HG03175 (cell line): Measurements from ENCODE around the gene NPLOC4.

Source experiments
- ATAC-seq: cut with Tn5 transposase; IDR thresholded peaks from one replicate; pipeline ENCODE4 v1.9.1; 2021; ENCODE audit warnings: mild to moderate bottlenecking, moderate library complexity; ENCODE audit not compliant: unreplicated experiment

NPLOC4 gene

DNA sequence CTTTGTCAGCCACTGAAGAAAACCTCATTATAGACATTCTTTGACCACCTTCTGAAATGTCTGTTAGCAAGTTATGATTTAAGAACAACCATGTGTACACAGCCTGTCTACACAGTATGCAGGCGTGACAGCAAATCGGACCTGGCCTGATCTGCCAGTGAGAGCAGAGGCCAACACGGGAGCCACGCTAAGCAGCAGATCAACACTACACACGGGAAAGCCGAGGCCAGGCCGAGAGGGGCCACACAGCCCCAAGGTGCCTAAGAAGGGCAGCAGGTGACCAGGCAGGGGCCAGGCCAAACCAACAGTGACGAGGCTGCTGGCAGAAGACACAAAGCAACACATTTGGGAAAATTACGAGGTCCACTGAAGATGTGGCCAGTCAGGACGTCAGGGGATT lies 68.5 kb downstream of the NPLOC4 start:
- ATAC-seq = no peak

DNA sequence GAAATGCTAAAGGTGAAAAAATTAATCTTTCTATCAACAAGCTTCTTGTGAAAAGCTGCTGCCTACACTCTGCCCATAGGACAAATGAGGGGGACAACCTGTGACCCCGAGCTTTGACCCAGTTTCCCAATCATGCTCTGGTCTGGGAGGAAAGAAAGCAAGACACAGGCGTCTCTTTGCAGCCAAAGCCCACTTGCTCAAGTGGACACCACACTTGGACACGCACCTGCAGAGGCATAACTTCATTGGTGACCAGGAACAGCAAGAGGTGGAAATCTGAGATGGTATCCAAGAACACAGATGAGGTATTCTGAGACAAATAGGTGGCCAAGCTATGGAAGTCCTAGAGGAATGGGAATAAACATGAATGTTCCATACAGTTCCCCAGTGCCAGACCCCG lies 69.7 kb downstream of the NPLOC4 start:
- ATAC-seq = no peak

DNA sequence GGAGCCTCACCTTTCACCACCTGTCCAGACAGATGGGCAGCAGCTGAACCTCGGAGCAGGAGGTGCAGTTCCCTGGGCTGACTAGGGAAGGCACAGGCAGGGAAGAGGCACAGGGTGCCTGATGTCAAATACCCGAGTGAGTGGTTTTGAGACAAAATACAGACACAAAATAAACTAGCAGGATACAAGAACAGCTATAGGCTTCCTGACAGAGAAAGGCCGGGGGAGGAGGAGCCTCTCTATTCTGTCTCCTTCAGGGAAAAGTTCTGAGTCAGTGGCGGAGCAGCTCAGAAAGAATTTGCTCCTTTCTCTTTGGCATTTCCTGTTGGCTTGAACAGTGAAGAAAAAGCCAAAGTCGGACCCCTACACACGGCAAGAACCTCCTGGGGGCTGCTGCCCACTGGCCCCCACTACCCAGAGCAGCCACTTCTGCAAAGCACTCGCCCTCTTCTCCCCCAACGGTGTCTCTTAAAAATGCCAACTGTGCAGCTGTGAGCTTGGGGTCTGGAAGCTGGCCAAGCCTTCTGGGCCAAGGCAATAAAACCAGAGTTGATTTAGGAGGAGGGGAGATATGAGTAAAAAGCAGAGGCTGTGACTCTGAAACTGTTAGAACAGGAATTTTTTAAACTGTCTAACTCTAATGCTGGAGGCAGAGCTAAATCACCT lies 70.3 kb downstream of the NPLOC4 start:
- ATAC-seq = no peak

DNA sequence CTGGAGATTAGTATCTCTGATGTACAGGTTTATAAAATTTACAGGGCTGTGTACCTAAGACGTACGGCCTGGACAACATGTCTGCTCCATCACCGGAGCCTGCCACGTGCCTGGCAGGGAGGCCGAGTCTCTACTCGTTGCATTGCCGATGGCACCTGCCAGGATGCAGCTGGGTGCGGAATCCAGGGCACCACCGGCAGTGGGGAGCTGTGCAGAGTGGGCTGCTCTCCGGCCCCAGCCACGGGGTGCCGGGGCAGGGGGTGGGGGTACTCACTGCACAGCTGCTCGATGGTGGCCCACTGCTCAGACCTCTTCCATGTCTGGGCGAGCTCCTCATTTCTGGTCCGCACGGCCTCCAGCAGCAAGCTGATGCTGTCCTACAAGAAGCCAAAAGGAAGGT lies 71.7 kb downstream of the NPLOC4 start:
- no peak for ATAC-seq

DNA sequence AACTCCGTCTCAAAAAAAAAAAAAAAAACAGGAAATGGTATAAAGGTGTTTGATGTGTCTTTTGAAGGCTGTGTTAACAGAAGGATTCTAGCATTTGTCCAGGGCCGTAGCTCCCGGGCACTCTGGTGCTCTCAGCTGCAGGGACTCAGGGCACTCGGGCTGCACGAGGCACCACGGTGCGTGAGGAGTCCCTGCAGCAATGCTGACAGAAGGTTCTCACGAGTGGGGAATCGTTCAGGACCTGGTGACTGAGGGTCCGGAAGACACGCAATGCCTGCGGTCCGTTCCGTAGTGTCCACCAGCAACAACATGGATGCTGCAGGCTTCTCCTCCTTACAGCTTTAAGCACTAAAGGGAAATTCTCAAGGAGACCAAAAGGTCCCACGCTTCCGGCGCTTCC lies 72.1 kb downstream of the NPLOC4 start:
- no peak for ATAC-seq

DNA sequence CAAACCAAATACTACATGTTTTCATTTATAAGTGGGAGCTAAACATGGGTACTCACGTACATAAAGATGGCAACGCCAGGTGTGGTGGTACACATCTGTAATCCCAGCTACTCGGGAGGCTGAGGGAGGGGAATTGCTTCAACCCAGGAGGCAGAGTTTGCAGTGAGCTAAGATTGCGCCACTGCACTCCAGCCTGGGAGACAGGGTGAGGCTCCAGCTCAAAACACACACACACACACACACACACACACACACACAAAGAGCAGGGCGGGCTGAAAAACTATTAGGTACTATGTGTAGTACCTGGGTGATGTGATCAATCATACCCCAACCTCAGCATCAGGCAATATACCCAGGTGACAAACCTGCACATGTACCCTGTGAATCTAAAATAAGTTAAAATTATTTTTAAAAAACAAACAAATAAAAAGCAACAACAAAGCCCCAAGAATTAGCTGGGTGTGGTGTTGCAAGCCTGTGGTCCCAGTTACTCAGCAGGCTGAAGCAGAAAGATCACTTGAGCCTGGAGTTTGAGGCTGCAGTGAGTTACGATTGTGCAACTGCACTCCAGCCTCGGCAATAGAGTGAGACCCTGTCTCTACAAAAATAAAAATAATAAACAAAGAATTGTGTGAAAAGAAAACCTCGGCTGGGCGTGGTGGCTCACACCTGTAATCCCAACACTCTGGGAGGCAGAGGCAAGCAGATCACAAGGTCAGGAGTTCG lies 72.9 kb downstream of the NPLOC4 start:
- ATAC-seq = no peak

DNA sequence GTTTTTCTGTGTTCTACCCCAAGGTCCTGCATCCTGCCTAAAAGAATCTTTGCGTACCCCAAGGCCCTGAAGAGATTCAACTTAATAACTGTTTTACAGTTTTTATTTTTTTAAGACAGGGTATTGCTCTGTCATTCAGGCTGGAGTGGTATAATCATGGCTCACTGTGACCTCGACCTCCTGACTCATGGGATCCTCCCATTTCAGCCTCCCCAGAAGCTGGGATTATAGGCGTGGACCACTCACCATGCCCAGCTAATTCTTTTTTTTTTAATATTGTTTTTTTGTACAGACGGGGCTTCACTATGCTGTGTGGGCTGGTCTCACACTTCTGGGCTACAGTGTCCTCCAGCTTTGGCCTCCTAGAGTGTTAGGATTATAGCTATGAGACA lies 75.4 kb downstream of the NPLOC4 start:
- ATAC-seq = no peak

DNA sequence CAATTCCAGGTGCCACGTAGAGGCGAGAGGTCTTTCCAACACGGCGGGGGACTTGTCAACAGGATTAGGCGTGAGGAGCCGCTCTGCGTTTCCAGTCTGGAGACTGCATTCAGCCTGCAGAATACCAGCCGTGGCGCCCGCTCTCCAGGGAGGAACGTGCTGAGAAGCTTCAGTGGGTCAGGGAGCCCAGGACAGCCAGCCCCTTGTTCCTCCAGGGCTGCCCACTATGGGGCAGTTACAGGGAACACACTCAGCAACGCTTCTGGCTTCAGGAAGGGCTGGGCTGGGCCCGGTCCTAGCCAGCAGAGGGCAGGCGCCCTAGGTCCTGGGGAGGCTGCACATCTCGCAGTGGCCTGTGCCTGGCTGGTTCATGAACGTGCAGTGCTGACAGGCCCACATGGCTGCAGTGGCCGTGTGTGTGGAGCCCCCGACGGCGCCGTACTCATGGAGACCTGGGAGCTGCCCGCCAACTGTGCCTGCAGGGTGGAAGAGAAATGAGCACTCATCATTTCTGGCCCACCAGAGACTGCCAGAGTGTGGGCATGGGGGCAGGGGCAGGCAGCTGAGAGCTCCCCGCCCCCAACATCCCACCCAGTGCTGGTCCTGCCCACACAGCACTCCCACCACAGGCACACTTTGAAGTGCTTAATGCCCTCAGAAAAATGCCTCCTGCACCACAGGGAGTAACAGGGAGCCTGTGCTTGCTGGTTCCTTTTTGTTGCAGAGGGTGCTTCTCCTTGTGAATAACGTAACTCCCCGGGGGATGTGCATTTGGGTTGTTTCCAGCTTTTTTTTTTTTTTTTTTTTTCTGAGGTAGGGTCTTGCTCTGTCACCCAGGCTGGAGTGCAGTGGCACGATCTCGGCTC lies 77.7 kb downstream of the NPLOC4 start:
- no peak for ATAC-seq

DNA sequence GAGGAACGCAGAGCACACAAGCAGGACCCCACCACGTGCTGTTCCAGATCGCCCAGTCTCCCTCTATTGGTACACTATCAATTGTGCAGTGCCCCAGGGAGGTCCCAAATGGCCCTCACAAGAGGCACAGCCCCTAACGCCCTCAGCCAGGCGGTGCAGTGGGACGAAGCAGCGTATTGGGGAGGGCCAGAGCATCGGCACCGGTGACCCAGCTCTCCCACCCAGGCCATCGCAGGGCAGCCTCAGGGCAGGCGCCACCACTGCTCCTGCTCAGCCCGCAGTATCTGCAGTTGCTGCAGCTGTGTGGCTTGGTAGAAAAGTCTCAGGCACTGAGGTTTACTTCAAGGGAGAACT lies 78.8 kb downstream of the NPLOC4 start:
- ATAC-seq = no peak

DNA sequence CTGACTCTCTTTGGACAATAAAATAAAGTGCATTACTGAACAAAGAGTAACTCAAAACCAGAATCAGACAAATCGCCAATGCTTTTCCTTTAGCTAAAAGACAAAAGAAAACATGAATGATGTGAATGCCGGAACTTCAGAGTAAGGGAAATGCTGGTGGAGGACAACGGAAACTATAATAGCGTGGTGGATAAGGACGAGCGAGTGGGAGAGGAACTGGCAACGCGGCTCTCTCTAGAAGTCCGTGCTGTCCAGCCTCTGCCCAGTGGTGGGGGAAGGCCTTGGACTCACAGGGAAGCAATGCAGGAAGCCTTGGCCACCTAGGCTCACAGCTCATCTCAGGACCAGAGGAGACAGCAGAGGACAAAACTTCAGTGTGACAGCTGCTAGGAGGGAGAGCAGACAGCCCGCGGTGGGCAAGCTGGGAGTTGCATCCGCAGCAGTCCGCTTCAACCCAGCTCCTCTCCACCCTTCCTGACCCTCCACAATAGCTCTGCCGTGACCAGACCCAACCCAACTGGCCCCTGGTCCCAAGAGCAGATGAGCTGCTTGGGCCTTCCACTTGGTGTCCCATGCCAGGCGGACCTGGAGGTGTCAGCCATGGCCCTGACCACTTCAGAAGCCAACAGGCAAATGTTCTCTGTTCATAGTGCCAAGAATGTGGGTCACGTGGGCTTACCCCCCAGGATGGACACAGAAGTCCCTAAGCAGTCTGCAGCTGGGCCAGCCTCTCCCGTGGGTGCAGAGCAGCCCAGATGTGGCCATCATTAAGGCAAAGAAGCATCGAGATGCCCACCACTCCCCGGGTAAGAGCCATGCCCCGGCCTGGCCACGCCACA lies 79.4 kb downstream of the NPLOC4 start:
- no peak for ATAC-seq

DNA sequence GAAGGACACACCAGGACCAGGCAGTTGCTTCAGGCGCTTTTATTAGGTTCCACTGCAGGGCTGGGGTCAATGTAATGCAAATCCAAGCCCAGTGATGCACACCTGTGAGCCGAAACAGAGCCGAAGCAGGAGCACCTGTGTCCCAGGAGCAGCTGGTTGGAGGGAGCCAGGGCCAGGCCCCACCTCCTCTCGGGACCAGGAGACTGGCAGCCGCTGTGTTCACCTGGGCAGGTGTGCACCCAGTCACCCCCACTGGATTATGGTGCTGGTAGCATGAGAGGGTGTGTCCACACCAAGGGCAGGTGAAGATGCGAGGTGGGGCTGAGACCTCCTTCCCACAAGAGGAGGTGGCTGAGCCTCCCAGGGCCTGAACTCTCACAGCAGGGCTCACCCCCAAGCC lies 80.0 kb downstream of the NPLOC4 start:
- ATAC-seq = no peak

DNA sequence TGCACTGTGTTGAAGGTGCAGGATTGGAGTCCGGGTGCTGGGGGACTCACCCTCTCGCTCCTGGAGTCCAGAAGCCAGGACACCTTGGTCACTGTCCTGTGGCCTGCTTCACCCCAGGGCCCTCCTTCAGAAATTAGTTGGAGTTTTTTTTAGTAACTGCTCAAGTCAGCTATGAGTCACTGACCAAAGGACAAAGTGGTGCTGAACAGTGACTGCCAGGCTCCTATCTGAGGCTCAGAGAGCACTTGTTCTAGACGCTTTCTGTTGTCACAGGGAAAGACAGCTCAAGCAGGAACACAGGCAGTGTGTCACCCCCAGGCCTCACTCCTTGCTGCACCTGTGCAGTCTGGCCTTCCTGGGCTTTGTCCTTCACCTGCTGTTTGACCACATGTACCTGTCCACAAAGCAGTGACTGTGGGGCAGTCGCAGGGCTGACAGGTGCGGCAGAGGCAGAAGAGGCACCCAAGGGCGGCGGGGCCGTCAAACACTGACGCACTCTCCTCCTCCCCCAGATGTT lies 80.7 kb downstream of the NPLOC4 start:
- no peak for ATAC-seq

DNA sequence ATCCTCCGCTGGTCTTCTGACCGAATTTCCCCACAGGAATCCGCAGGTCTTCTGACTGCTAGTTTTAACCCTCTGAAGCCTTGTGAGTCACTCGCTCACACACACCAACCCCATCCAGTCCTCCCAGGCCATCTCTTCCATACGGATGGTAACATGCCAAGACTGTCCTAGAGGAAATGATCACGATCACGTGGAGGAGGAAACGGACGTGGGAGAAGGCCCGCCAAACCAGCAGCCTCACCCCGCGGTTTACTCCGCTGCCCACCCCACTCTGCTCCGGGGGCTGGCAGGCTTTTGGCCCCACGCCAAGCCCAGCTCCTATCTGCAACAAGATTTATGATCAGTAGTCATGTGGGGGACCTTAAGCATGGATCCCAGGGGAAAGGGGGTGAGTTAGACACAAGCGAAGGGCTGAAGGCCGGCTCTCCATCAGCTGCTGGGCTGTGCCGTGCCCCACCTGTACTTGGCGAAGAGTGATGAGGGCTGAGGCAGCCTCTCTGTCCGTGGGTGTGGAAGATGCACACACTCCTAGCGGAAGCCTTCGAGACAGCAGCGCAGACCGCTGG lies 83.2 kb downstream of the NPLOC4 start:
- no peak for ATAC-seq

DNA sequence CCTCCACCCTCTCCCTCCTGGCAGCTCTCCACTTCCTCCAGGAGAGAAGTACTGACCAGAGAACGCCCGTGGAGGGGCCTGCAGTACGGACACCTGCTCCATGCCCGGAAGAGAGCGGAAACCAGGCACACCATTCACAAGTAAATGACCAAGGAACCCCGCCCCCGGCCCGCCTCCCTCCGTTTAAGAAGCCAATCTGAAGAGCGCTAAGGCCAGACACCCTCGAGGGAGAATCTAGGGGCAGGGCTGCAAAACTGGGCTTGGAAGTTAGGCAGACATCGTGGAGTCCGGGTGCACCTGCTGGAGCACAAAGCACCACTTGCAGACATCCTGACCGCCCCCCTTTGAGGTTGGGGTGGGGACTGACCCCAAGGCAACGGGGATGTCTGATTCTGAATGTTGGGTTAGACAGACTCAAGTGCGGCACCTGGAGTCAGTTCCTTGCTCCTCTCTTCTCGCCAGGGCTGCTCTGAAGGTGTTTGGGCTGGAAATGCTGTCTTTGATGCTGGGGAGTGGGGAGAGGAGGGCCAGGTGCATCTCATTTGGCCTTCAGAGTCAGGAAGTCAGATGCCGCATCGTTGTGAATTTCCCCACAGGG lies 83.8 kb downstream of the NPLOC4 start:
- ATAC-seq = peak; percentile 45

DNA sequence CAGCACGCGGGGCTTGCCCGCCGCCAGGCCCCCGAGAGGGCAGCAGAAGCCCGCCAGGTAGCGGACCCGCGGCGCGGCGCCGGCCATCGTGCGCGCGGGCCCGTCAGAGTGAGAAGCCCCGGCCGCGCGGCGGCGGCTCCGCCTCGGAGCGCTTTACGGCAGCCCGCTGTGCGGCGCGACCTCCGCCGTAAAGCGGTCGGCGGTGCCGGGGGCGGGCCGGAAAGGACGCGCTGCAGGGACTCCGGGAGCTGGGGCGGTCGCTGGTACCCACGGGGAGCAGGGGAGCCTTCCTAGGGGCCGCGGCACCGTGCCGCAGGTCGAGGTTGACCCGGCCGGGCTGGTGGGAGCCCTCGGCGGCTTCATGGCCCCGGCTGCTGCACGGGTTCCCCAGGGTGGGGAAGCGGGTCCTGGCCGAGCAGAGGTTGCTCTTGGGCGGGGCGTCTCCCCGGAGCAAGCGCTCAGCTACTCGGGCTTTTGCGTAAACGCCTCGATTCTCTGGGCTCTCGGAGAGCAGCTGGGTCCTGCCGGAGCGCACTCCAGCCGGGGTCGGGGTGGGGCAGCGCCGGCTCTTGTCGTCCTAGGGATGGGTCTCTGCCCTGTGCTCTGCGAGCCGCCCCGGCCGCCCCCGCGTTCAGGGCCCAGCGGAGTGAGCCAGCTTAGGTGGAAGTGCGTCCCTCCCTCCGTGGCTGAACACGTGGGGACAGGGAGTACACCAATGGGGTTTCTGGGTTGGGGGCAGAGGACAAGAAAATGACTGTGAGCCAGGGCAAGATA lies 84.5 kb downstream of the NPLOC4 start, which contains the start of gene FAAP100:
FAAP100 (minus strand) TSS at position 110 of the 774 bp plus-strand sequence; CDS start at position 87, 23 bp downstream.
- ATAC-seq = peak; percentile 62

DNA sequence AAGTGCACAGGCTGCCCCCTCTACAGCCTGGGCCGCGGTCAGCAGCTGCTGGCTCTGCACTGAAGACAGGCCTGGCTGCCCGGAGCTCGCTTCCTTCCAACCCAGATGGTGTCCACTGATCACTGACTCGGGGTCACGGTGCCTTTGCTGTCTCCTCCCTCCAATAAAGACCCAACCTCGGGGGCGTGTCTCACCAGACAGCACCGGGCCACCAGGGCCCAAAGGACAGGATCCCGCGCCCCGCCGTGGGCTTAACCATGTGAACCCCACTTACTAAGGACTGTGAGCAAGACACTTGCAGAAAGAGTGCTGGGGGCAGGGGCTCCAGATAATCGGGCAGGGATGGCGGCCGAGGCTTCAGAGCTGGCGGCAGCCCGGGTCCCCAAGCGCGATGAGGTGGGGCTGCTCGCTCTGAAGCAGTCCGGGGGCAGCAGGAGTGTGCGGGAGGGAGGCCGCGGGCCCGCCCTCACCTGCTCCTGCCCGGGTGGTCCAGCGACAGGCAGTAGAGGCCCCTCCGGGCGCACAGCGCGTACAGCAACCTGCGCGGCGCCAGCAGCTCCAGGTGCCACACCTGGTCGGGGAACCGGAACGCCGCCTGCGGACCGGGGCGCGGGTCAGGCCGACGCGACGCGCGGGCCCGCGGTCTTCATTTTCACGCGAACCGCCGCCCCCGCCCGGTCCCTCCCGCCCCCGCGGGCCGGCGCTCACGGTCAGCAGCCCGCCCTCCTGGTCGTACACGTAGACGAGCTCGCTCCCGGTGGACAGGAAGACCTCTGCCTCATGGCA lies 85.3 kb downstream of the NPLOC4 start:
- ATAC-seq = no peak

DNA sequence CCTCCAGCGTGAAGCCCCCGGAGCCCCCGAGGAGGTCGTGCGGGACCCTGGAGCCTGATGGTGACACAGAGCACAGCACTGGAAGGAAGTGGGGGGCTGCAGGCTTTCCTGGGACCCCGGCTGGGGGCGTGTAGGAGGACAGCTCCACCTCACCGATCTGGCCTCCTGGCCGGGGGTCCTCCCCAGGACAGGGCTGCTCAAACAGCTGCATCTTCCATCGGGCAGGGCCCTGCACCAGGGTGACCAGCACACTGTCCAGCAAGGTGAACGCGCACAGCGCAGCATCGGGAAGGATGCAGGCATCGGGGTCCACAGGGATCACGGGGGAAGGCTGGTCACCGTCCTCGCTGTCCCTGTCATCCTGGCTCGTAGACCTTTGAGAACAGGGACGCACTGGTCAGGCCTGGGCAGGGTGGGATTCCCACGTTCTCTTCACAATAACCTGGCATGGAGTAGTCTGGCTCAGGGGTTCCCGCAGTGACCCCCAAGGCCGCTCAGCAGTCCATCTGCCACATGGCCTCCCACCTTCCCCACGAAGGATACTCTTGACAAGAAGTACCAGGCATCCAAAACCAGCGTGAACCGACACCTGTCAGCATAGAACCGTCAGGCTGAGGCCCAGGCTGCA lies 86.0 kb downstream of the NPLOC4 start:
- no peak for ATAC-seq

DNA sequence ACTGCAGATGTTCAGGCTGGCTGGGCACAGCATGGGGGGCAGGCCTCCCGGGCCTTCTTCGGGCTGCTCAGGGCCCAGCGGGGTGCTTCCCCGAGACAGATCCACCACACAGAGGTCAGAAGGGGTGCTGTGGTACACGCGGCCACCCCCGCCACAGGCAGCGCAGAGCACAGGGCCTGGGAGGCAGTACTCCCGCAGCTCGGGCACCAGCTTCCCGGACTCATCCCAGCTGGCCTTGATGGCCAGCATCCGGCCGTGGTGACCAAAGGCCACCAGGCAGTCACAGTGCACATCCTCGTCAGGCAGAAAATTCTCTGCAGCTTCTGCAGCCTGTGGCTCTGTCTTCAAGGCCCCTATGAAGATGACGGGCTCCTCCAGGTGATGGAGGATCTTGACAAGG lies 86.6 kb downstream of the NPLOC4 start:
- ATAC-seq = no peak
